Small intestine (tissue), 7 donors: ENCODE data around the gene KDSR. TPM values are rescaled to one million over a fixed set of nuclear protein-coding genes. Genes with fewer than 3 reads are reported as not detected.
A peak's percentile ranks its signal among the peaks of the same experiment; 100 is the strongest.

Source experiments
- DNase-seq, 2 donors: peaks; one replicate each; pipeline versions ENCODE4 v3.0.0 to v3.0.0-alpha.2; 2013
- FAIRE-seq: peaks from 2 replicates; lab custom pipeline; 2012; peaks lifted over from hg19 to GRCh38; lab: Jason Lieb, UNC
- H3K27ac ChIP-seq, 3 donors: one replicate each; pipeline ENCODE4 v1.5.1; 2013; ENCODE audit warnings: low read length in 2 of 3, mild to moderate bottlenecking in 2 of 3, control low read depth in 1 of 3, inconsistent platforms in 1 of 3, low read depth in 1 of 3, moderate library complexity in 1 of 3
- H3K27me3 ChIP-seq, 3 donors: one replicate each; pipeline ENCODE4 v1.6.1; 2013; ENCODE audit warnings: low read length in 3 of 3, inconsistent platforms in 1 of 3; ENCODE audit not compliant: control insufficient read depth in 3 of 3, insufficient read depth in 3 of 3
- H3K36me3 ChIP-seq, 3 donors: one replicate each; pipeline ENCODE4 v1.6.1; 2013; ENCODE audit warnings: low read length in 3 of 3, inconsistent platforms in 1 of 3, low read depth in 1 of 3, mild to moderate bottlenecking in 1 of 3, moderate library complexity in 1 of 3; ENCODE audit not compliant: control insufficient read depth in 3 of 3, insufficient read depth in 2 of 3
- H3K4me1 ChIP-seq, 3 donors: one replicate each; pipeline ENCODE4 v1.6.1; 2013; ENCODE audit warnings: low read length in 2 of 3, inconsistent platforms in 1 of 3, low read depth in 1 of 3, mild to moderate bottlenecking in 1 of 3, moderate library complexity in 1 of 3; ENCODE audit not compliant: control insufficient read depth in 3 of 3, insufficient read depth in 2 of 3
- H3K4me3 ChIP-seq, 3 donors: one replicate each; pipeline ENCODE4 v1.5.1; 2013; ENCODE audit warnings: low read length in 3 of 3, control low read depth in 1 of 3, inconsistent platforms in 1 of 3, low read depth in 1 of 3, mild to moderate bottlenecking in 1 of 3, moderate library complexity in 1 of 3
- H3K9me3 ChIP-seq, 2 donors: one replicate each; pipeline ENCODE4 v1.6.1; 2013; ENCODE audit warnings: low read depth in 1 of 2, low read length in 1 of 2; ENCODE audit not compliant: control insufficient read depth in 2 of 2, insufficient read depth in 1 of 2
- WGBS, 3 donors: extraction: QIAGEN DNeasy Blood & Tissue Kit; methylation state at CpG; one replicate each; pipeline ENCODE4 v1.1.7; 2013; 5-methylcytosine and 5-hydroxymethylcytosine counted together
- polyA plus RNA-seq, 4 donors: library from polyadenylated mRNA; stranded (reverse) in 3 of 4; unstranded in 1 of 4; fragments of 200-250 nt in 3 of 4; fragments of 120-200 nt in 1 of 4; gene quantifications; one replicate each; pipeline versions ENCODE4 v1.2.1 to v1.2.3, GENCODE V29; 2013
- donor health status: healthy with polysubstance abuse.
- donor health status: control.
- donor health status: control.
- donor health status: Bipolar disorder and iron deficiency.
- donor health status: healthy.

The KDSR gene
- polyA plus RNA-seq, 4 donors: 5.8 to 40.6 (median 16.2) TPM

GRCh38 chr18:63342206-63342605, 24.8 kb downstream of the KDSR start:
- WGBS, 3 donors: 45 to 69% (median 62%) methylated on average over 5 of the region's 5 CpGs
- H3K36me3 ChIP-seq: peaks cover 12 to 56% (median 12%) of the 10 kb centered on the region in 3 donors
- H3K4me3 ChIP-seq: no peak overlapping the region
- H3K27me3 ChIP-seq: no peaks in the 10 kb centered on the region
- FAIRE-seq (no peak), DNase-seq (peak in 1 of 2 donors; percentile 48)
- no peaks in the 10 kb centered on the region for H3K4me1 ChIP-seq
- H3K9me3 ChIP-seq: no peaks in the 10 kb centered on the region
- H3K27ac ChIP-seq: no peak overlapping the region

DNA sequence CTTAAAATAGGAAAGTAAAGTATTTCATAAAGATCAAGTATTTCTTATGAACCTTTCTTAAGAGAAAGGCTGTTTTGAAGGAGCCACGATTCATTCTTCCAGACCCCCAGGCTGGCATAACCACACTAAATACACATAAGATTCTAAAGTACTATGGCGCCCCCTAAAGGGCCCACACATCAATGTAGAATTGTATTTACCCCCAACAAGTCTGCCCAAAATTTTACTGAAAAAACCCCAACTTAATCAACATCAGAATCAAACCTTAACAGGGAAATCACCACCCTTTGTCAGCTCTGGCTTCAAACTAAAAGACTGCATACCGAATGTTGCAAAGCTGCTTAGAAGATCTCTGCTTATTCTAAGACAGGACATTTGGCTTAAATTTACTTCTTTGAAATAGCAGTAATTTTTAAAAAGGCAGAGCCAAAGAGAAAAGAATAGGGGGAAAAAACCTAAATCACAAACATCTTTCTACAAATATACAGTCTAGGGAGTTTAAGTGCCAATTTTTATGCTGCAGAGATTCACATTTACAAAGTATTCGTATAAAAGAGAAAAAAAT, 27.0 kb downstream of the KDSR start:
- Histone ChIP-seq H3K27me3 (no peaks in the 10 kb centered on the region), H3K4me1 (no peaks in the 10 kb centered on the region), H3K9me3 (no peaks in the 10 kb centered on the region), H3K4me3 (no peak overlapping the region), H3K27ac (no peak overlapping the region), H3K36me3 (peaks cover 9 to 47% (median 16%) of the 10 kb centered on the region in 3 donors)
- 29 to 54% (median 29%) methylated on average over 4 of the region's 4 CpGs for whole genome bisulfite sequencing, 3 donors
- FAIRE-seq: no peak
- DNase-seq: peak in 1 of 2 donors; percentile 35

GRCh38 chr18:63336366-63337099, 30.5 kb downstream of the KDSR start:
- H3K27me3 ChIP-seq: no peaks in the 10 kb centered on the region
- no peaks in the 10 kb centered on the region for H3K4me1 ChIP-seq
- H3K4me3 ChIP-seq: no peak overlapping the region
- H3K9me3 ChIP-seq: no peaks in the 10 kb centered on the region
- WGBS, 3 donors: 52 to 55% (median 52%) methylated on average over 8 of the region's 8 CpGs
- DNase-seq (peak; percentile 39 to 40), FAIRE-seq (no peak)
- peaks cover 10 to 41% (median 21%) of the 10 kb centered on the region in 3 donors for H3K36me3 ChIP-seq
- peak overlapping the region in 1 of 3 donors; percentile 14 for H3K27ac ChIP-seq

DNA sequence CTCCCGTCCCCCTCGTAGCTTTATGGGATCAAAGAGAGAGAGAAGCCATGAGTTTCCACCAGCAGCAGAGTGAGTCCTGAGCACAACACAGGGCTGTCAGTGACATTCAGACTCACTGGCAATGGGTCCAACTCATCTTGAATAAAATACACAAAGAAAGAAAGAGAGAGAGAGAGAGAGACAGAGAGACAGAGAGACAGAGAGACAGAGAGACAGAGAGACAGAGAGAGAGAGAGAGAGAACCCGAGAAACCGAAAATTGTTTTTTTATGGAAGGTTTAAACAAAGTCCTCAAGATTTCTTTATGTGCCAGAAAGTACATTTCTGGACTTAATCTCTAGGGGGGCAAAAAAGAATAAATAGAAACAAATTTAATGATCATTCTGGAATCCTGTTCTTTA, 35.9 kb downstream of the KDSR start:
- no peaks in the 10 kb centered on the region for H3K4me1 ChIP-seq
- FAIRE-seq: no peak
- no peaks in the 10 kb centered on the region for H3K27me3 ChIP-seq
- no peak for DNase-seq
- no peaks in the 10 kb centered on the region for H3K9me3 ChIP-seq
- H3K36me3 ChIP-seq: peaks cover 8 to 32% (median 18%) of the 10 kb centered on the region in 3 donors
- H3K4me3 ChIP-seq: no peak overlapping the region
- no peak overlapping the region for H3K27ac ChIP-seq
- WGBS, 3 donors: 94 to 97% (median 95%) methylated on average over 4 of the region's 4 CpGs

GRCh38 chr18:63329431-63330145, 37.4 kb downstream of the KDSR start:
- H3K36me3 ChIP-seq: peaks cover 6 to 21% (median 9%) of the 10 kb centered on the region in 3 donors
- no peak for DNase-seq
- no peaks in the 10 kb centered on the region for H3K9me3 ChIP-seq
- no peaks in the 10 kb centered on the region for H3K4me1 ChIP-seq
- H3K4me3 ChIP-seq: no peak overlapping the region
- no peak overlapping the region for H3K27ac ChIP-seq
- FAIRE-seq: no peak
- 84 to 89% (median 88%) methylated on average over 7 of the region's 7 CpGs for WGBS, 3 donors
- H3K27me3 ChIP-seq: no peaks in the 10 kb centered on the region

GRCh38 chr18:63326011-63326410, 41.0 kb downstream of the KDSR start:
- Histone ChIP-seq H3K27me3 (no peaks in the 10 kb centered on the region), H3K9me3 (no peaks in the 10 kb centered on the region), H3K4me3 (no peak overlapping the region), H3K4me1 (peaks cover 0 to 10% (median 5%) of the 10 kb centered on the region in 3 donors), H3K36me3 (peaks cover 0 to 2% (median 2%) of the 10 kb centered on the region in 3 donors), H3K27ac (no peak overlapping the region)
- DNase-seq (no peak), FAIRE-seq (no peak)
- WGBS, 3 donors: 86 to 96% (median 92%) methylated on average over 5 of the region's 5 CpGs

DNA sequence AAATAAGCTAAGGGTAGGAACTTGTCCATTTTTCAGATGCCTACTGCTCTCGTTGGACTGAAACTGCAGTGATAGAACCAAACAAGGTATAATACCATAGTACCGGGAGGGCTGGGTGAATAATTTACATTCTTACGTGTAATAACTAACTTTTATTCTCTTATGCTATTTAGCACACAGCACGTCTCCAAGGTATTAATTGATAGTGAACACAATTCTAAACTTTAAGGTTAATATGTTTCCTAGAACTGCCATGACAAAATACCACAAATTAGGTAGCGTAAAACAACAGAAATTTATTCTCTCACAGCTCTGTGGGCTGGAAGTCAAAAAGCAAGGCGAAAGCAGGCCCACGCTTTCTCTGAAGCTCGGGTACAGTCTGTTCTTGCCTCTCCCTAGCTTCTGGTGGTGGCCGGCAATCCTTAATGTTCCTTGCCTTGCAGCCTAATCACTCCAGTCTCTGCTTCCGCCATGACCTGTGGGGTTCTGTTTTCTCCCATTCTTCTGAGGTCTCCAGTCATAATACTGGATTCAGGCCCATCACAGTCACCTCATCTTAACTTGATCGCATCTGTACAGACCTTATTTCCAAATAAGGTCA, 41.8 kb downstream of the KDSR start:
- DNase-seq: no peak
- Histone ChIP-seq H3K36me3 (no peaks in the 10 kb centered on the region), H3K9me3 (no peaks in the 10 kb centered on the region), H3K27me3 (no peaks in the 10 kb centered on the region), H3K4me3 (no peak overlapping the region), H3K4me1 (peaks cover 0 to 10% (median 7%) of the 10 kb centered on the region in 3 donors), H3K27ac (no peak overlapping the region)
- WGBS, 3 donors: 78 to 85% (median 83%) methylated on average over 11 of the region's 11 CpGs
- no peak for FAIRE-seq
